ENCODE measurements around the gene CELF3.
A peak's percentile ranks its signal among the peaks of the same experiment; 100 is the strongest.
"Not testable (repeated sequence)": the region's sequence is repeated elsewhere in the genome, so short reads cannot be mapped to it uniquely, and the experiment has no call there.

Gene CELF3

GRCh38 chr1:151693057-151693651, 23.4 kb downstream of the CELF3 start:
- no peak for DNase-seq

DNA sequence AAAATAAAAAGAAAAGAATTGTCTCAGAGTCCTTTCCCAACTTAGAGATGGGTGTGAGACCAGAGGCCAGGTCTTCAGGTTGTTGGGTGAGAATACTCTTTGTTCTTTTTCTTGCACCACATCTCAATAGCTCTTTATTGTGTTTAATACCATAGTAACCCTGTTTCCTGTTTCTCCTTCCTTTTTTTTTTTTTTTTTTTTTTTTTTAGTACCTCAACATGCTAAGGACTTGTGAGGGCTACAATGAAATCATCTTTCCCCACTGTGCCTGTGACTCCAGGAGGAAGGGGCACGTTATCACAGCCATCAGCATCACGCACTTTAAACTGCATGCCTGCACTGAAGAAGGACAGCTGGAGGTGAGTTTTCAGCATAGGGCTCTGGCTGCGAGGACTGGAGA, 24.4 kb downstream of the CELF3 start:
- no peak for DNase-seq

DNA sequence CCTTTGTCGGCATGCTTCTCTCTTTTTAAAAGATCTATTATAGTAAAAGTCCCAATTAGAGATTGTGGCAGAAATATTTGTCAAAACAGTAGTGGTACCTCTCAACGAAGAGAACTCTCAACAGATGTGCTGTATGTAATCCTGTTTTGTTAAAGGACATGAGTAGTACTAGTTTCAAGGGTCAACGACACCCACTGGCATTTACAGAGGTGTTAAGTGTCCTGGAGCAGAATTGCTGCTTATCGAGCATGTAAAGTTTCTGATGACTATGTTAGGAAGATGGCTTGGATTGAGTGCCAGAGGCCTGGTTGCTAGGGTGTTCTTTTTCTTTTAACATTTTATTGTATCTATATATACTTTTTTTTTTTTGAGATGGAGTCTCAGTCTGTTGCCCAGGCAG, 27.1 kb downstream of the CELF3 start:
- no peak for DNase-seq

DNA sequence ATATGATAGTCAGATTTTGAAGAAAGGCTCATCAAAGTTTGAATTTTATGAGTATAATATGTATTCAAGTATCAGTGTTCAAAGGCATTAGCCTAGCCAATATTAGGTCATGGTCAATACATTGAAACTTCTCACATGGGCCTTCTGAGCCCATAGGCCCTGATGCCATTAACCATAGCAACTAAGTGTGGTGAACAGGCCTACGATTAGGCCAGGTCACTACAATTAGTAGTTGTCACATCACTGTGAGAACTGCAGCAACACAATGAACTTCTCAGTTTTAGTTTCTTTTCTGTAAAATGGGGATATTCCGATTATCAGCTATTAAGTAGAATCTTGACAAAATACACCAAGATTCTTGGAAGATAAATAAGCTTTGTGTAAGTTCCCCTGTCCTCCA, 30.0 kb downstream of the CELF3 start:
- no peak for DNase-seq

DNA sequence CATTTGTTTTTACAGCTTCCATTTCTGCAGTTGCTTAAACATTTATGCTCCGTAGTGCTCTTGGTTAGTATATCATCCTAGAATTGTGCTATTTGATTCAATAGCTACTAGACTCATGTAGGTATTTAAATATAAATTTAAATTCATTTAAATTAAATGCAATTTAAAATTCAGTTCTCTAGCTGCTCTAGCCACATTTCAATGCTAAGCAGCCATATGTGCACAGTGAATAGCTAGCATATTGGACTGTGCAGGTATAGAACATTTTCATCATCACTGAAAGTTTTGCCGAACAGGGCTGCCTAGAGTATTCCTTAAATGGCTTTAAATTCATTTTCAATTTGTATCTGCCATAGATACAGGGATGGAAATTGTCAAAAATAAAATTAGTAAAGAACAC, 32.5 kb downstream of the CELF3 start:
- no peak for DNase-seq

GRCh38 chr1:151682901-151683300, 33.7 kb downstream of the CELF3 start:
- DNase-seq, result not testable (repeated sequence)

GRCh38 chr1:151681923-151682322, 34.7 kb downstream of the CELF3 start:
- DNase-seq, result no peak

DNA sequence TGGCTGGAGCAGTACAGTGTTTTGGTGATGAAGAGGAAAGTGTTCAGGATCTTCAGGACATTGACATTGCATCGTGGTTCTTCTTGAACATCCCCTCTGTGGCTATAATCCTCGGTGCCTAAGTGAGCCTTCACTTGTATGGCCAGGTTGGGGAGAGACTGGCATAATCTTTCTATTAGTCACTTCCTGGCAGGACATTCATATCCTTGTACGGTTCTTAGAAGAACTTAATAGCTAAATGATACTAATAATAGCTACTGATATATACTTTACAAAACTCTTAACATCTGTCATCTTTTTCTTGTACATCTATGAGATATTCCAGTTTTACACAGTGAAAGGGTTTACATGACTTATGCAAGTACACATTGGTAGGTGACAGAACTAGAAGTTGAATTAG, 35.8 kb downstream of the CELF3 start:
- DNase-seq, result peak; percentile 22

DNA sequence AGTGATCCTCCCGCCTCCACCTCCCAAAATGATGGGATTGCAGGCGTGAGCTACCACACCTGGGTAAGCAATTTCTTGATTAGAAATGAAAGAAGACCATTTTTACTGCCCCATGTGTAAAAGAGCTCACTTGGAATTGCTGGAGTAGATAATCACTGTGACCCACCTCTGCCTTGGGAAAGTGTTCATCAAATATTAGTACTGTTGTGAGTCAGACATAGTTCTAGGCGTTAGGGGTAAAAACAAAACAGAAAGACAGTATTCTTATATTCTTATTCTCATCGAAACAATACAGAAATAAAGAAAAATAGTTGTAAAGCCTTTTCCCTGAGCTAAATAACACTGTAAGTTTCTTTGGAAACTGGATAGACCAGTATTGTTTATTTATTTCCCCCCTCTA, 36.2 kb downstream of the CELF3 start:
- DNase-seq, result no peak

DNA sequence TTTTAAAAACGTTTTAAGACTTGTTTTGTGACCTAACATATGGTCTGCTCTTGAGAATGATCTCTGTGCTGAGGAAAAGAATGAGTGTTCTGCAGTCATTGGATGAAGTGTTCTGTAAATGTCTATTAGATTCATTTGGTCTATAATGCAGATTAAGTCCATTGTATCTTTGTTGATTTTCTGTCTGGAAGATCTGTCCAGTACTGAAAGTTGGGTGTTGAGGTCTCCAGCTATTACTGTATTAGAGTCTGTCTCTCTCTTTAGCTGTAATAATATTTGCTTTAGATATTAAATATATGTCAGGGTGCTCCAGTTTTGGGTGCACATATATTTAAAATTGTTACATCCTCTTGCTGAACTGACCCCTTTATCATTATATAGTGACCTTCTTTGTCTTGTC, 43.2 kb downstream of the CELF3 start:
- no peak for DNase-seq

- DNase-seq, result not testable (repeated sequence)
These were observed 46.4 kb downstream of the CELF3 start for GRCh38 chr1:151670036-151670675.

- DNase-seq, result no peak
These were observed 48.5 kb downstream of the CELF3 start for GRCh38 chr1:151668090-151668489.

DNA sequence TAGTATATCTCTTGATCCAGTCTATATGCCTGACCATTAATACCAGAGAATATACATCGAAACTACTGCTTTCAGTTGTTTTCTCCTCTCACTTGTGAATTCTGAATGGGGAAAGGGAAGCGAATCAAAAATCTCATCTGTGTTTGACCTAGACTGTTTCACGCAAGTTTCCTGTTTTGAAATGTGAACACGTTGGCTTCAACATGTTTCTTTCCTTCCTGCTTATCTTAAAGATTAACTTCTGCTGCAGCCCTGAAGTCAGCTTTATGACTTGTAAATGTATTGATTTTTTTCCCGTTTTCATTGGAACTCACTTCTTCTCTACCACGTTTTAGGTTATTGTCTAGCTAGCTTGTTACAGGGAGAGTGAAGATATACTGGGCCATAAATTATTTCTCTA, 54.9 kb downstream of the CELF3 start:
- peak; percentile 3 for DNase-seq

- DNase-seq, result no peak
These were observed 61.2 kb downstream of the CELF3 start for GRCh38 chr1:151655371-151655770.

DNA sequence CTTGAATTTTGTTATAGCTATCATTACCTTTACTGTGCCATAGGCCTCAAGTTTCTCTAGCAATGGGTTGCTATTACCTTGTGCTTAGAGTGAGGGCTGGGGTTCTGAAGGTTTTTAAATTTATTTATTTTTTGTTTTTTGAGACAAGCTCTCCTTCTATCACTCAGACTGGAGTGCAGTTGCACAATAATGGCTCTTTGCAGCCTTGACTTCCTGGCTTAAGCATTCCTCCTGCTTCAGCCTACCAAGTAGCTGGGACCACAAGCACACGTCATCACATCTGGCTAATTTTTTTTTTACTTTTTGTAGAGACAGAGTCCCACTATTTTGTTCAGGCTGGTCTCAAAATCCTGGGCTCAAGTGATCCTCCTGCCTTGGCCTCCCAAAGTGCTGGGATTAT, 63.2 kb downstream of the CELF3 start:
- DNase-seq, result no peak

Measured in activated CD4-positive, alpha-beta T cell treated with anti-CD3 and anti-CD28 coated beads, Interleukin-10, Interleukin-2, amounts not matched to agents 100 ng/mL and 50 ng/mL, durations not matched to agents 16 hours and 8 hours (primary cell).